PFSK-1 (cell line): Measurements from ENCODE around the gene ACVR1.

ENCODE experiments used
- POLR2AphosphoS5 ChIP-seq: IDR thresholded peaks from 2 replicates; pipeline ENCODE4 v1.6.1; 2012; ENCODE audit warnings: low read depth, mild to moderate bottlenecking, control low read depth, low read length, moderate library complexity
- REST ChIP-seq, 2 experiments: IDR thresholded peaks; 2 replicates each; pipeline versions ENCODE4 v1.6.1 to v1.8.0; 2011 to 2012; ENCODE audit warnings: low read depth in 2 of 2, low read length in 2 of 2, control low read depth in 1 of 2, inconsistent platforms in 1 of 2, mild to moderate bottlenecking in 1 of 2, moderate library complexity in 1 of 2; ENCODE audit not compliant: insufficient read depth in 1 of 2

GRCh38 chr2:157843081-157843480 is 33.0 kb downstream of the ACVR1 start:
- TF ChIP-seq POLR2AphosphoS5, result no peak
- no peak for TF ChIP-seq REST (IDR thresholded peaks at IDR 0.05; ENCODE audit: insufficient read depth in 1 of 2, low read depth in 2 of 2, low read length in 2 of 2)
